GM19035 (cell line): ENCODE measurements around the gene PRKN.

Experiments used
- ATAC-seq: cut with Tn5 transposase; IDR thresholded peaks from one replicate; pipeline ENCODE4 v1.9.1; 2021; ENCODE audit not compliant: unreplicated experiment

PRKN gene

DNA sequence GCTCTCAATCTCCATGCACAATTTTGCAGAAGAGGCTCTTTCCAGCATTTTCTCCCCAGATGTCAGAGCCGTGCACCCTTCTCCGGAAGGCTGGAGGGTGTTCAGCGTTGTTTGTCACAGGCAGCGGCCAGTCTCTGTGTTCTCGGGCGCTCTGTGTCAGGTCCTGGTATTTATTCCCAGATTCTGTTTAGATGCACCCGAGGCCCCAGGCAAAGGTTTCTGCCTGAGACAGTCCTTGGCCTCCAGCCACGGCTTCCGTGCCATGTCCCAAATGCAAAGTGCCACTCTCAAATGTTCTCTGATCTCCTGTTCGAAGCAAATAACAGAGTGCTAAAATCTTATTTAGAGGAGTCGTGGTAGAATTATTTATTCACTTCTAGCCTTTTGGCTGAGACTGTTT is 1313.4 kb downstream of the PRKN start:
- ATAC-seq, result no peak

DNA sequence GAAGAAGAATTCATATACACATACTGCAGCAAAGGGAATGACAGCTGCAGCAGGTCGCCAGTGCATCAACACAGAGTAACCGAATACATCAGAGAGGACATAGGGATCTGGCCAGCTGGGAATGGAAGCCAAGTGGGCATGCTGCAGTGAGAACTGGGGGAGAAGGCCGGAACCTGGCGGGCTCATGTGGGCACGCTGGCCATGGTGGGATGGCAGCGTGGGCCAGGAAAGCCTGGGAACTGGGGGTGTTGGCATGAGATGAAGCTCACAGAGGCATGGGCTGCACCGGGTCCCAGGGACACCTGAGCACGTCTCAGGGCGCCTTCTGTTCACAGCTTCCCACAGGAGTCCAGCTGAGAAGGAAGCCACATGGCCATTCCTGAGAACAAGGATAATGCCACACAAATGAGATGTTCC is 1314.2 kb downstream of the PRKN start:
- ATAC-seq, result no peak

DNA sequence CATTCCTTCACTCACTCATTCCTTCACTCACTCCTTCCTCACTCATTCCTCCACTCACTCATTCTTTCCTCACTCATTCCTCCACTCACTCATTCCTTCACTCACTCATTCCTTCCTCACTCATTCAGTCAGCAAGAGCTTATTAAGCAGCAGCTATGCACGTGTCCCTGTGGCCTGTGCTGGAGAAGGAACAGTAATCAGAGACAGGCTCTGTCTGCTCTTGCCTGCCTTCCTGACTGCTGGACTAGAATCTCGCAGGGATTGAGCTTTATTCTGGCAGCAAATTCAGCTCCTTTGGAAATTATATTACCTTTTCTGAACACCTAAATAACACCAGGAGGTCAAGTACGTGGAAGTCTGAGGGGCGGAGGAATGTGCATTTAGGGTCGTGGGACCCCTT is 1314.8 kb downstream of the PRKN start:
- no peak for ATAC-seq

DNA sequence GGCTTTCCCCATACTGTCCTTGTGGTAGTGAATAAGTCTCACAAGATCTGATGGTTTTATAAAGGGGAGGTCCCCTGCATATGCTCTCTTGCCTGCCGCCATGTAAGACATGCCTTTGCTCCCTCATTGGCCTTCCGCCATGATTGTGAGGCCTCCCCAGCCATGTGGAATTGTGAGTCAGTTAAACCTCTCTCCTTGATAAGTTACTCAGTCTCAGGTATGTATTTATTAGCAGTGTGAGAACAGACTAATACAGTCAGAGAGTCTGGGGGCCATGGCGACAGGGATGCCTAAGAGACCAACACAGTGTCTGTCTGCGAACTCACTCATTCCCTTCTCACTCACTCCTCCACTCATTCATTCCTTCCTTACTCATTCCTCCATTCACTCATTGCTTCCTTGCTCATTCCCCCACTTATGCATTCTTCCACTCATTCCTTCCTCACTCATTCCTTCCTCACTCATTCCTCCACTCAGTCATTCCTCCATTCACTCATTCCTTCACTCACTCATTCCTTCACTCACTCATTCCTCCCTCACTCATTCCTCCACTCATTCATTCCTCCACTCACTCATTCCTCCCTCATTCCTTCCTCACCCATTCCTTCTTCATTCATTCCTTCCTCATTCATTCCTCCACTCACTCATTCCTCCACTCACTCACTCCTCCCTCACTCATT is 1316.2 kb downstream of the PRKN start:
- ATAC-seq, result no peak

DNA sequence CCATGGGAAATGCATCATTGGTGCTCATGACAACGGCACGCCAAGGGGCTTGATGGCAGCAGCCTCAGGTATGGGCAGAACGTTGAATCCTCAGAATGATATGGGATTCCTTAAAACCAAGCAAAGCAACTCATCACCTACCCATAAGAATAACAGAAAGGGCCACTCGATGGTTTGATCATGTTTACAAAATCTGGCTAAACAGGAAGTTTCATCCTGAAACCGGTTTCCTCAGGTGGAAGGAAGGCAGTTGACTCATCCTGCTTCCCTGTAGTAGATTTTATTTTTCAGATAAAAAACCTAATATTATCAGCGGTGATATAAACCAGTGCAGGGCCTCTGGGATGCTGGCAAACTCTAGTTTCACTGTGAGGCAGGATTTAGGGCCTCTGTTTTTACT is 1316.8 kb downstream of the PRKN start:
- no peak for ATAC-seq

DNA sequence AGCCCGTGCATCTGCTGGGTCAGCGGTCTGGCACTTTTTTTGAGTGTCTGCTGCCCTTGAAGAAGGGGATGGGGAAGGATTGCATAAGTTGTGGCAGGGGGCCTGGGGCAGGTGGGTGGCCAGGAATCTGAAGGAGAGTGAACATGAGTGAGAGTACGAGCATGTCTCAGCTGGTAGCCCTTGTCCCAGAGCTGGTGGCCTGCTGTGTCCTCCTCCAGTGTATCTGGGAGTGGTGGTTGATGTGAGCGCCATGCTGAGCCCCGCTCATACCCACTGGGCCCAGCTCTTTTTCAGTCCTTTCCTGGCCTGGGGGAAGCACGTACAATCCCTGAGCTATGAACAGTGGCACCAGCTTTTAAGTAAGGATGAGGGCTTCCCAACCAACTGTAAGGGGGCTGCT is 1317.5 kb downstream of the PRKN start:
- no peak for ATAC-seq

DNA sequence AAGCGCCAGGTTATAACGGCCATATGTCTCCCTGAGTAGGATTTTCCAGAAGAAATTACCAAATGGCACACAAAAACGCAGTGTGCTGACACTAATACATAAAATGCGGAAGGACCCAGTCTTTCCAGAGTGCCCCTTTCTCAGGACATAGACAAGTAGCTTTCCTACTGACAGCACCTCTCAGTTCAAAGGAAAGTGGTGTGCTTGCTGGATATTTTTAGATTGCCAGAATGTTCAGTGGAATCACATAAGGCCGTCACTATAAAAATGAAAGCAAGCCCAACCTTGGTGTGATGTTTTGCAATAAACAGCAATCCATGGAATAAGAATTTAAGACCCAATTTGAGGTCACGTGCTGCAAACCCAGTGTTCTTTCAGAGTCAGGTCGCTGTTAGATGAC is 1318.2 kb downstream of the PRKN start:
- ATAC-seq, result no peak

DNA sequence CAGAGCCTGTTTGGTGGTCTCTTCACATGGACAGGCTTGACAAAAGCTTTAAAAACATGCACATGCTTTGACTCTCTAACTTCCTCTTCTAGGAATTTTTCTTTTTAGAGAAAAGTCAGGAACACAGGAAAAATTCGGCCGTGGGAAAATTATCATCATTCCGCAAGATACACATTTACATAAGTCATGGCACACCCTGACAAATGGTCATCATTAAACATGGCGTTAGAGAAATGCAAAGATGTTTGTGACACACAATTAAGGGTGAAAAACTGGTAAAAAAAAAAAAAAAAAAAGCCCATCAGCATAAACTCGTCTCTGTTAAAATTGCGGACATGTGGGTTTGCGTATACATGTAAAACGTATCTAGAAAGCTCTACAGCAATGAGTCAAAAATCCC is 1319.5 kb downstream of the PRKN start:
- ATAC-seq, result no peak

DNA sequence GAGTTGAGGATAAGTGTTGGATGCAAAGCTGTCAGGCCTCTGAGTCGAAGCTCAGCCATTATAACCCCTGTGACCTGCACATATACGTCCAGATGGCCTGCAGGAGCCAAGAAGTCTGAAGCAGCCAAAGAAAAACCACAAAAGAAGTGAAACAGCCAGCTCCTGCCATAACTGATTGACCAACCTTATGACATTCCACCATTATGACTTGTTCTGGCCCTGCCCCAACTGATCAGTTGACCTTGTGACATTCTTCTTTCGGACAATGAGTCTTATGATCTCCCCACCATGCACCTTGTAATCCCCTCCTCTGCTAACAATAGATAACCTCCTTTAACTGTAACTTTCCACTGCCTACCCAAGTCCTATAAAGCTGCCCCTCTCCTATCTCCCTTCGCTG is 1320.0 kb downstream of the PRKN start:
- ATAC-seq, result no peak

DNA sequence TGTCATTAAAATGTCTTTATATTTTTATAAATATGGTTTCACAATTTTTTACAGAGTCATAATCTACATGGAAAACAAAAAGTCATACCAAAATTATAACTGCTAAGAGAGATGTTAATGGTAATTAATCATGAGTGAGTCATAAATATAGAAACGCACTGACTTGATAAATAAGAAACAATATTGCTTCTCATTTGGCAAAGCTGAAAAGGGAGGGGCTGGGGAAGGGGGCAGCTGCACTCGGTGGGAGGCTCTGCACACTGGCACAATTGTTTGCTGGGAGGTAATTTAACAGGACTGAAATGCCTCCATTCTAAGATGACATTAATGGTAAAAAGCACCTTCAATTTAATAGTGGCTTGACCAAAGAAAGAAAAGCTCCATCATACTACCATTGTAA is 1320.5 kb downstream of the PRKN start:
- ATAC-seq, result no peak

DNA sequence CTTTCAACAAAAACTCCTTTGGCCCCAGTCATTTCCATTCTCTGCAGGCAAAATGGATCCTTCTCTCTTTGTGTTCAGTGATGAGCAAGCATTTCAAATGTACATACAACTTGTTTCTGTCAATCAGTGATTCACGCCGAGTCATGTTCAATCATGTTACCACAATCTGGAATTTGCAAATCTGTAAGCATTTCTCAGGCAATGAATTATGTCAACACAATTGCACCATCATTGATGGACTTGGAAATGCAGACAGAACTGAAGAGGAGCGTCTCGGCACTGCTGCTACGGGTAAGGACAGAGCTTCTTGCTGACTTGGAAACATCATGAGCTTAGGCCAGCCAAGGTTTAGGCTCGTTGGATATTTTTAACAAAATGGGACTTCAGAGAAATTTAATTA is 1320.9 kb downstream of the PRKN start:
- no peak for ATAC-seq

DNA sequence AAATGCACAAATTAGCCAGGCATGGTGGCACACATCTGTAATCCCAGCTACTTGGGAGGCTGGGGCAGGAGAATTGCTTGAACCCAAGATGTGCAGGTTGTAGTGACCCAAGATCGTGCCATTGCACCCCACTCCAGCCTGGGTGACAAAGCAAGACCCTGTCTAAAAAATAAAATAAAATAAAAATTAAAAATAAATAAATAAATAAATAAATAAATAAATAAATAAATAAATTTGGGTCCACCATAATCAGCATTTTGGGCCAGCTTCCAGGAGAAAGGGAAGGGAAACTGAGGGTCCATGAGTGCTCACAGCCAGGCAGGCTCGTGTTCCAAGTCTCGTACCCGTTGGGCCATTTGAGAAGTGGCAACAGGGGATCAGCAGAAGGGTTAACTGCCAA is 1322.1 kb downstream of the PRKN start:
- ATAC-seq, result no peak

DNA sequence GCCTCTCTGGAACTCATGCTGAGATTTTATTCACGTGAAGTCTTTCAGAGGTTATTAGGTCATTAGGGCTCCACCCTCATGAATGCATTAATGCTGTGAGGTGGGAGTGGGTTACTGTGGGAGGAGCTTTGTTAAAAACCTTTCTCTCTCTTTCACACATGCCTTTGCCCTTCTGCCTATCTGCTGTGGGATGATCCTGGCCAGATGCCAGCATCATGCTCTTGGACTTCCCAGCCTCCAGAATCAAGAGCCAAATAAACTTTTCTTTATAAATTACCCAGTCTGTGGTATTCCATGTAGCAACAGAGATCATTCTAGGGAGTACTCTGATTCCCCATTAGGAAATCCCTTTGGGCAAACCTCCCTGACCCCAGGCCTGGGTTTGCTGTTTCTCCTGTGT is 1323.8 kb downstream of the PRKN start:
- ATAC-seq, result no peak

DNA sequence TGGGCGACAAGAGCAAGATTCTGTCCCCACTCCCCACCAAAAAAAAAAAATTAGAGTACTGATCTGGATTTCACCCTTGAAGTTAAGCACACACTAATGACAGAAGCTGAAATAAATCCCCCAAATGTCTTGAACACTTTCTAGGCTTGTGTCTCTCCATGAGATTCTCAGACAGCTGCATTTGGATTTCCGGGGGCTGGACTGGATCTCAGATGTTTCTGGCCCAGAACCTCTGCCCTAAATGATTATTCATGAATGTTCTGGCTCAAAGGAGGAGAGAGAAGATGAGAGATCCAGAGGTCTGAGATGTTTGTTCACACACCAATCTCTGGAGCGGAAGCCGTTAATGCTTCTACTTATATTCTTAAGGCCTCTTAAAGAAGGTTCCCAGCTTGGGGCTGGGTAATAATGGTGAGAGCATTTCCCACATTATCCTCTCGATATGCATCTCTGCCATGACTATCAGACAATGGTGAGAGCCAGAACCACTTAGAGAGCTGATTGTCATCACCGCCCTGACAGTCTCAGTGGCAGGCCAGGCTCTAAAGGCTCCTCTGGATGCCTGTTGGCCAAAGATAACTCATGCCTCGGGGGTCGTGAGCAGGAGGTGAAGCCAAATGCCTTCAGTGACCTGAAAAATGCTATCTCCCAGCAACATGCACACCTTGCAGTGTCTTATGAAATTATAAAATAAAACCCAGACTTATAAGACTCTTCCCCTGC is 1325.8 kb downstream of the PRKN start:
- ATAC-seq, result no peak

DNA sequence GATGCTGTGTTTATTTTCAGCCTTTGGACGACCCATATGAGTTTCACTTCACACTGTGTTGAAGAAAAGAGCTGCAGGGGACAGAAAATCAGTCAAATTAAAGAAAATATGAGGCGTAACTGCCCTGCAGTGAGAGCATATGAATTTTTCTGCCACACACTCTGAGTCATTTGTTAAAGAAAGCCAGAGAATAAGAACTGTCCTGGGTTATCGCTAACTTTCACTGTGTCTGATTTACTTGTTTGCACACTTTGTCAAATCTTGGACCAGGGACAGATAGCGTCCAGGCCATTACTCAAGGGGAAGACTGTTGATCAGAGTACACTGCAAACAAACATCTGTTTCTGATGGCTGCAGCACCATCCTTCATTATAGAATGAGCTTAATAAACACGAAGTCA is 1326.9 kb downstream of the PRKN start:
- no peak for ATAC-seq

DNA sequence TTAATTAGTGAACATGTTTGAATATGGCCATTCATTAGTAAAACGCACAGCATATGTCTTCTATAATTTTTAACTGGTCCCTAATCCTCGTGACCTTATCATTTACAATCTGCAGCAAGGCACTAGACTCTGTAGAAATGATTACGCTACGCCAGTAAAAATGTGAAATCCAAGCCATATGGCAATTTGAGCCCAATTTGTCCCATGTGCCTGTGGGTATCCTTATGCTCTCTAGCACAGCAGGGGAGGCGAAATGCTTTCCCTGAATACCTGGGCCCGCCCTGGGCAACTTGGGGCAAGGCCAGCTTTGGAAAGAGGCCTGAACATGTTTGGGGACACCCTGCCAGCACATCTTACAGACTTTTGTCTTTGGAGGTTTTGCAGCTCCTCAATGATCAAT is 1331.0 kb downstream of the PRKN start:
- ATAC-seq, result no peak

DNA sequence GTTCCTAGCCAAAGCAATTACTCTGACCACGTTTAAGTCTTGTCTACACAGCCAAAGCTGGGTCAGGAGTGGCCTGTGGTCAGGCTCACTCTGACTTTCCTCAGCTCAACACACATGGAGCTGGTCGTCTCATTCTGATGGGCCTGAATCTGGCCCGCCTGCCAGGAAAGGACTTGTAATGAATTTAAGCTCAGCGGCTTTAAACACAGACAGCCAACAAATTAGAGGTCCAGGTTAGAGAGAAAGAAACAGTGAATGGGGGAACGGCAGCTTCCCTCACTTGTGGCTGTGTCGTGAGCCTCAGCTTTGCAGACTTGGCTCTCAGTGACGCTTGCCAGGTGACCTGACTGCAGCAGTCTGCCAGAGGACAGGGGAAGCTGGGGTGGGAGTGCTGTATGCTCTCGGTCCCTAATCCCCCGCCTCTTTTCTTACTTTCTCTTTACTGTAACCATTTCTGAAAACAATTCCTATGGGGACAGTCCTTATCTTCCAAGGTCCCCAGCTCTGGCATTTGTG is 1331.8 kb downstream of the PRKN start:
- no peak for ATAC-seq

DNA sequence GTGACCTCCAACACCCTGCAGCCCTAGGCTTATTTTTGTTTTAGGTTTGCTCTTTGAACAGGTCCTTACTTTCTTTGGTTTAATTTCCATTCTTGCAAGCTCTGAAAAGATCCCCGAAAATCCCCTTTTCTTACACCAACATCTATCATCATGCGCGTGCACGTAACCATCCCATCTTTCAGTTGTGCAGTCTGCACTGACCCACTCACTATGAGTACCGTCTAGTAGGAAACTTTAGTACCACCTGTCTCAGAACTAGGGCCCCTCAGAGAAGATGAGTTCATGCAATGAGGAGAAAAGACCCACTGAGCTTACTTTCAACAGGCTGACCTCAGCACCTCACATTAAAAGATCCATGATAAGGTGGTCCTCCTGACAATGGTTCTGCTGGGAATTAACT is 1333.1 kb downstream of the PRKN start:
- ATAC-seq, result no peak

DNA sequence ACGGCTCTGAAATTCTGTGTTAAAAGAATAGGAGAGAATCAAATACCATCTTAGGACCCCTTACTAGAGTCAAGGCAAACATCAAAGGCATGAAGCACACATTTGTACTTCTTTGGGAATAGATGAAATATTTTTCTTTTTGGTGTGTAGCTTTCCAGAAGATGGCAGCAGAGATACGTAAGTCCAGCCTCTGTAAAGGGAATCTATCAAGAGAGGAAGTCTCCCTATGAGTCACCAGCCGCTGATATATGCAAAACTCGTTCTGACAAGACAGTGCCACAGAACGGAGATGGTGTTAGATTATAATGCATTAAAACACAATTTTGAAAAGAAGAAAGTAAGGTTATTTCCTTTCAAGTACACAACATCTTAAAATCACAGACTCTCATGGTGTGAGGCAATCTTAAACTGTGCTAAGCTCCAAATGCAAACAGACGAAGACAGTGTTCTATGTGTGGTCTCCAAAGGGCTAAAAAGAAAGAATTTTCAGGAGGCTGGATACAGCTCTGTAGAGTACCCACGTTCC is 1333.7 kb downstream of the PRKN start:
- ATAC-seq, result peak; percentile 99

DNA sequence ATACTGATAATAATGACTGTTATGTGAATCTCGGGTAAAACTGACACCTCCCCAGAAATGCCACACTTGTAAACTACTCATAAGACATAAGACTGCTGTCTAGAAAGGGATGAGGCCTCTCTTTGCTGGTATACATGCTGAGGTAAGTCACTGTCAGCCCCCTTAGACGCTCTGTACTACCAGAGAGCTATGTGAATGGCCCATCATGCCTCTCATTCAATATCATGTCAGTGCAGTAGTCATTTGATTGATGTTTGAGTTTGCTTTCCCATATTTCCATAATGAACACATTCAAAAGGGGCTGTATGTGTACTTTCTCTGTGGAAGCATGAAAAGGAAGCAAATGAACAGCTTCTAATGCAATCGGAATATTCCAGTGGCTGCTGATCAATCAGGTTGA is 1334.3 kb downstream of the PRKN start:
- ATAC-seq, result no peak

DNA sequence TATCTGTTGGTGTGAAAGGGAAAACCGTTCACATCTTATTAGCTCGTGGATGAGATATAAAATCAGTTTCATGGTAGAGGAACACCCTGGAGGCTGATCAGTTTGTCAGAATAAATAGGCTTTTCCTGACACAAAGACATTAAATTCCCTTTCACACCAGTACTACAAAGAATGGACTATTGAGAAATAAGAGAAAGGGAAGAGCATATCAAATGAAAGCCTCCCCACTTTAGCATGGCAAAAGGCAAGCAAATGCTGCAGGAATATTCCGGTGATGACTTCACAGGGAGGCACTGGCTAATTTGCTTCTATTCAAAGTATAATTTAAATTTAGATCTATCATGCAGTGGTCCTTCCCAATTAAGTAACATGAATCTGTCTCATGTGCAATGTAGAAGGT is 1337.8 kb downstream of the PRKN start:
- no peak for ATAC-seq

DNA sequence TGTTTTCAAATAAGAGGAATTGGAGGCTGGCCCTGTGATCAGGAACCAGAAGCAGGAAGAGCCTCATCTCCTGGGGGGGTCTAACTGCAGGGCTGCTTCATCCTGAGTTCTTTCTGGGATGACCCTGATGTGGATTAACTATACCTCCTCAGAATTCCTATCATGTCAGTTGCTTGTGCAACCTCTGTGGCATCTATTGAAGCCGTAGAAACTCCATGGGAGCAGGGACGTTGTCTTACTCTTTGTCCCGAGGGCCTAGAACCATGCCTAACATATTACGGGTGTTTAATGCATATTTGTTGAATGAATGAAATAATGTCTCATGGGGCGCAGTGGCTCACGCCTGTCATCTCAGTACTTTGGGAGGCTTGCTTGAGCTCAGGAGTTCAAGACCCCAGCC is 1343.6 kb downstream of the PRKN start:
- no peak for ATAC-seq
